GM12878 (cell line): ENCODE results near the gene SOCS4. TPM values are rescaled to one million over a fixed set of nuclear protein-coding genes. Genes with fewer than 3 reads are reported as not detected.
A peak's percentile ranks its signal among the peaks of the same experiment; 100 is the strongest.

ENCODE experiments used
- ATAC-seq: fragments of 200-7000 bp; cut with Tn5 transposase; 3 replicates; pipeline ENCODE4 v1.9.1; 2020; ENCODE audit warnings: mild to moderate bottlenecking, moderate library complexity
- BruUV-seq: library from RNA; stranded (reverse); fragments of 400-500 nt; replicated peaks from 2 replicates; lab custom pipeline; 2021; lab: Mats Ljungman, UMichigan
- CTCF ChIA-PET: fragments of 300-600 bp; sonication (Branson Sonifier 250); formaldehyde crosslinking; extraction: SDS; loops from one replicate; lab custom pipeline; 2021; ENCODE audit warnings: inconsistent platforms; lab: Yijun Ruan, JAX
- POLR2A ChIA-PET: fragments of 350-600 bp; formaldehyde crosslinking; extraction: SDS; loops from one replicate; lab custom pipeline; 2021; ENCODE audit warnings: inconsistent platforms; lab: Charles Lee
- RAD21 ChIA-PET: fragments of 300-600 bp; sonication (Branson Sonifier 250); formaldehyde crosslinking; loops from one replicate; lab custom pipeline; 2023; ENCODE audit warnings: antibody characterized with exemption; ENCODE audit not compliant: unreplicated experiment; lab: Charles Lee
- SMC1A ChIA-PET: fragments of 300-600 bp; sonication (Branson Sonifier 250); formaldehyde crosslinking; loops from one replicate; lab custom pipeline; 2023; ENCODE audit not compliant: unreplicated experiment, uncharacterized antibody; lab: Charles Lee
- DNase-seq: peaks from one replicate; pipeline ENCODE4 v3.0.0-alpha.2; 2011; ENCODE audit warnings: low read depth, low spot score
- FAIRE-seq: peaks from 3 replicates; lab custom pipeline; 2011; peaks lifted over from hg19 to GRCh38; lab: Jason Lieb, UNC
- H2AFZ ChIP-seq: 2 replicates; pipeline ENCODE4 v1.6.0; 2011; ENCODE audit warnings: low read depth, low read length, control low read depth; ENCODE audit not compliant: control insufficient read depth
- H3K27ac ChIP-seq: 2 replicates; pipeline ENCODE4 v1.5.1; 2011; ENCODE audit warnings: control low read depth; ENCODE audit not compliant: control insufficient read depth, insufficient read depth
- H3K27me3 ChIP-seq, 2 experiments: replicated peaks in 1 of 2; 2 replicates each; pipeline versions ENCODE4 v1.6.0 to v1.6.1; 2011; ENCODE audit warnings: low read length in 1 of 2; ENCODE audit not compliant: control insufficient read depth in 2 of 2, insufficient read depth in 2 of 2
- H3K36me3 ChIP-seq, 2 experiments: 2 replicates each; pipeline ENCODE4 v1.5.1; 2011; ENCODE audit warnings: low read length in 1 of 2; ENCODE audit not compliant: control insufficient read depth in 2 of 2, insufficient read depth in 2 of 2
- H3K4me1 ChIP-seq: 2 replicates; pipeline ENCODE4 v1.6.1; 2011; ENCODE audit warnings: mild to moderate bottlenecking, low read length, moderate library complexity, mixed read lengths; ENCODE audit not compliant: control insufficient read depth, insufficient read depth
- H3K4me2 ChIP-seq: 2 replicates; pipeline ENCODE4 v1.6.0; 2011; ENCODE audit warnings: control low read depth; ENCODE audit not compliant: control insufficient read depth, insufficient read depth
- H3K4me3 ChIP-seq: fragments of 200-600 bp; sonication (generic); 2 replicates; pipeline ENCODE4 v1.5.1; 2016
- H3K79me2 ChIP-seq: 2 replicates; pipeline ENCODE4 v1.6.0; 2011; ENCODE audit warnings: low read length; ENCODE audit not compliant: control insufficient read depth, insufficient read depth
- H3K9ac ChIP-seq: 2 replicates; pipeline ENCODE4 v1.8.0; 2011; ENCODE audit warnings: low read length, control low read depth, mixed read lengths; ENCODE audit not compliant: control insufficient read depth, insufficient read depth
- H3K9me3 ChIP-seq: replicated peaks from 3 replicates; pipeline ENCODE4 v1.5.1; 2011; ENCODE audit warnings: mild to moderate bottlenecking, low read length; ENCODE audit not compliant: control insufficient read depth, insufficient read depth
- H4K20me1 ChIP-seq: 2 replicates; pipeline ENCODE4 v1.6.0; 2011; ENCODE audit not compliant: control insufficient read depth, insufficient read depth
- ATF7 ChIP-seq: fragments of 450-650 bp; IDR thresholded peaks from 2 replicates; pipeline ENCODE4 v1.6.1; 2016; ENCODE audit warnings: low read depth, mild to moderate bottlenecking
- BRCA1 ChIP-seq: IDR thresholded peaks from 2 replicates; pipeline ENCODE4 v1.6.1; 2011; ENCODE audit warnings: low read depth, low read length, improper control_type of control experiment
- CHD1 ChIP-seq: IDR thresholded peaks from 2 replicates; pipeline ENCODE4 v1.6.1; 2012; ENCODE audit warnings: low read depth, low read length, improper control_type of control experiment
- CHD4 ChIP-seq: fragments of 200-600 bp; sonication (generic); IDR thresholded peaks from 2 replicates; pipeline ENCODE4 v1.6.1; 2016; ENCODE audit warnings: mild to moderate bottlenecking
- CREM ChIP-seq: IDR thresholded peaks from 2 replicates; pipeline ENCODE4 v1.6.1; 2014; ENCODE audit warnings: antibody characterized with exemption, low read depth
- ETV6 ChIP-seq, 2 experiments: fragments of 450-650 bp in 1 of 2; IDR thresholded peaks in 1 of 2; conservative IDR thresholded peaks in 1 of 2; 2 replicates each; pipeline ENCODE4 v1.6.1; 2014; ENCODE audit warnings: antibody characterized with exemption in 1 of 2, borderline replicate concordance in 1 of 2, low read depth in 1 of 2, mild to moderate bottlenecking in 1 of 2, moderate library complexity in 1 of 2
- HDAC6 ChIP-seq: fragments of 200-600 bp; sonication (generic); IDR thresholded peaks from one replicate; pipeline ENCODE4 v1.8.0; 2017; ENCODE audit warnings: antibody characterized with exemption; ENCODE audit not compliant: unreplicated experiment
- MTA3 ChIP-seq: IDR thresholded peaks from 2 replicates; pipeline ENCODE4 v1.6.1; 2012; ENCODE audit warnings: low read length, inconsistent platforms, borderline replicate concordance
- NFYA ChIP-seq: IDR thresholded peaks from 2 replicates; pipeline ENCODE4 v1.6.1; 2011; ENCODE audit warnings: low read depth, mild to moderate bottlenecking, low read length, improper control_type of control experiment, borderline replicate concordance
- SPI1 ChIP-seq: IDR thresholded peaks from 2 replicates; pipeline ENCODE4 v1.6.1; 2011; ENCODE audit warnings: low read depth, mild to moderate bottlenecking, low read length, moderate library complexity, borderline replicate concordance; ENCODE audit not compliant: insufficient read depth
- TCF3 ChIP-seq: IDR thresholded peaks from 2 replicates; pipeline ENCODE4 v1.6.1; 2012; ENCODE audit warnings: low read depth, mild to moderate bottlenecking, low read length, borderline replicate concordance; ENCODE audit not compliant: insufficient read depth
- ZNF384 ChIP-seq: IDR thresholded peaks from 2 replicates; pipeline ENCODE4 v1.6.1; 2012; ENCODE audit warnings: low read depth, mild to moderate bottlenecking, low read length, improper control_type of control experiment, borderline replicate concordance
- ZZZ3 ChIP-seq: IDR thresholded peaks from 2 replicates; pipeline ENCODE4 v1.6.1; 2011; ENCODE audit warnings: low read depth; ENCODE audit not compliant: control insufficient read depth, insufficient read length
- in situ Hi-C: fragments of 300-500 bp; cut with MboI; formaldehyde crosslinking; loops from 9 replicates; pipeline ENCODE4 v1.14.3; 2018; ENCODE audit warnings: mixed read lengths
- intact Hi-C: fragments of 100-400 bp; cut with micrococcal nuclease; formaldehyde crosslinking; loops from one replicate; pipeline ENCODE4 v1.14.2; 2022; ENCODE audit not compliant: unreplicated experiment
- polyA plus RNA-seq, 11 experiments: library from polyadenylated mRNA; depleted of rRNA in 4 of 11; unstranded in 6 of 11; stranded (reverse) in 5 of 11; fragments of >200 nt; fragmentation: Nextera tagmentation in 4 of 11; fragmentation: Illumina TruSeq in 1 of 11; extraction: Ambion mirVana in 4 of 11; extraction: Trizol in 1 of 11; gene quantifications; 1 replicate in 1 of 11; 2 replicates in 10 of 11; pipeline versions ENCODE4 v1.2.1 to v1.2.3, GENCODE V29; 2011 to 2016; ENCODE audit warnings: inconsistent platforms in 2 of 11, missing spikeins in 2 of 11, low read depth in 1 of 11
- total RNA-seq, 4 experiments: library from RNA; depleted of rRNA in 3 of 4; stranded (reverse); fragments of >200 nt in 3 of 4; fragmentation: Illumina TruSeq in 1 of 4; extraction: Trizol in 1 of 4; gene quantifications; 2 replicates each; pipeline versions ENCODE4 v1.2.1 to v1.2.3, GENCODE V29; 2013 to 2021
- TF ChIP-seq, protein P1 (sequence below): fragments of 450-650 bp; IDR thresholded peaks from 2 replicates; pipeline ENCODE4 v1.6.1; 2017; ENCODE audit warnings: mild to moderate bottlenecking, moderate library complexity
- TF ChIP-seq, protein P2 (sequence below): fragments of 450-650 bp; IDR thresholded peaks from 2 replicates; pipeline ENCODE4 v1.6.1; 2018; ENCODE audit warnings: mild to moderate bottlenecking, low read depth, moderate library complexity; ENCODE audit not compliant: partially characterized antibody
- TF ChIP-seq, protein P3 (sequence below): IDR thresholded peaks from 2 replicates; pipeline ENCODE4 v1.6.1; 2011; ENCODE audit warnings: low read depth, low read length, improper control_type of control experiment, borderline replicate concordance

Gene SOCS4
- total and polyA plus RNA-seq, 10 of the 15 experiments (the other 5 are each of a cell fraction or from before 2014, with no cell fraction given): 5.7 to 31.5 (median 20.8) TPM

DNA sequence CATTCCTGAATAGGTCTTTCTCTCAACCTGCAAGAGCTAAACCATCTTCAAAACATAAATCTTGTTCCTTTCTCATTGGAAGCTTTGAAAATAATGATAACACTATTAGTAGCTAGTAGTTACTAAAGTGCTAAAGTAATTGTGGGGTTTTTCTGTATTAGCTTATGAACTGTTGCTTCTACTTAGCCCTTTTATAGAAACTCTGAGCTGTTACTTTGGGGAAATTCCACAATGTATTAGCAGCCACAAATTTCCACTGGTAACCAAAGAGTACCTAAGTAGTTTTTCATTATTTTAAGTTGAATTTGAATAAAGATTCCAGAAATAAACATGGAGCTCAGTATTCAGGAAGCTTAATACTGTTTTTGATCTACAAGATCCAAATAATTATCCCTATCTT, 18.1 kb downstream of the SOCS4 start:
- Histone ChIP-seq H3K27ac (peak overlapping the region; percentile 19; the same call in 1 of the 2 replicates), H3K27me3 (no peaks in the 10 kb centered on the region), H4K20me1 (no peaks in the 10 kb centered on the region), H3K79me2 (no peaks in the 10 kb centered on the region; the same call in none of the 2 replicates), H3K4me3 (no peak overlapping the region), H3K9me3 (no peaks in the 10 kb centered on the region), H3K4me1 (0 out of 2 replicates have a peak, but pooled peaks cover 4% of the 10 kb centered on the region), H3K36me3 (peaks cover 0 to 4% of the 10 kb centered on the region in 2 experiments), H3K4me2 (peak overlapping the region; percentile 18; the same call in 1 of the 2 replicates), H2AFZ (no peak overlapping the region), H3K9ac (no peak overlapping the region)
- ChIA-PET RAD21 (interaction anchor here (0.8 to 5.2 kb wide), 12 partner anchors 13 to 163 kb away, joined by 3 to 68 read pairs (median 6); partner anchors contain the start of genes SOCS4 and WDHD1), POLR2A (interaction anchor here (0.7 to 3.4 kb wide), 9 partner anchors 11 to 147 kb away, joined by 3 to 12 read pairs (median 7); partner anchors contain the start of genes DLGAP5, GCH1, SOCS4 and WDHD1), SMC1A (interaction anchor here (0.7 to 4.9 kb wide), 16 partner anchors 13 to 164 kb away, joined by 3 to 42 read pairs (median 6); partner anchors contain the start of genes SOCS4 and WDHD1), CTCF (interaction anchor here (0.7 to 4.4 kb wide), 10 partner anchors 8 to 687 kb away, joined by 3 to 44 read pairs (median 5); partner anchors contain the start of genes SOCS4 and WDHD1)
- intact Hi-C loops: no loop called here
- FAIRE-seq (no peak), DNase-seq (no peak), ATAC-seq (peak; percentile 82)
- no TSS peak for BruUV-seq
- in situ Hi-C loops: no loop called here
- TF ChIP-seq HDAC6 (no peak), ATF7 (no peak), ETV6 (conservative IDR thresholded peaks at IDR 0.05 in 1 of 2, IDR thresholded peaks at IDR 0.05 in 1 of 2; ENCODE audit: borderline replicate concordance in 1 of 2, low read depth in 1 of 2) (no peak), SPI1 (no peak), CREM (0 out of 2 replicates have a peak, but pooled peaks have one; percentile 9), TCF3 (no peak), MTA3 (no peak), CHD4 (no peak), BRCA1 (no peak), ZZZ3 (no peak), ZNF384 (no peak), CHD1 (no peak), NFYA (no peak)
- TF ChIP-seq, protein P1, sequence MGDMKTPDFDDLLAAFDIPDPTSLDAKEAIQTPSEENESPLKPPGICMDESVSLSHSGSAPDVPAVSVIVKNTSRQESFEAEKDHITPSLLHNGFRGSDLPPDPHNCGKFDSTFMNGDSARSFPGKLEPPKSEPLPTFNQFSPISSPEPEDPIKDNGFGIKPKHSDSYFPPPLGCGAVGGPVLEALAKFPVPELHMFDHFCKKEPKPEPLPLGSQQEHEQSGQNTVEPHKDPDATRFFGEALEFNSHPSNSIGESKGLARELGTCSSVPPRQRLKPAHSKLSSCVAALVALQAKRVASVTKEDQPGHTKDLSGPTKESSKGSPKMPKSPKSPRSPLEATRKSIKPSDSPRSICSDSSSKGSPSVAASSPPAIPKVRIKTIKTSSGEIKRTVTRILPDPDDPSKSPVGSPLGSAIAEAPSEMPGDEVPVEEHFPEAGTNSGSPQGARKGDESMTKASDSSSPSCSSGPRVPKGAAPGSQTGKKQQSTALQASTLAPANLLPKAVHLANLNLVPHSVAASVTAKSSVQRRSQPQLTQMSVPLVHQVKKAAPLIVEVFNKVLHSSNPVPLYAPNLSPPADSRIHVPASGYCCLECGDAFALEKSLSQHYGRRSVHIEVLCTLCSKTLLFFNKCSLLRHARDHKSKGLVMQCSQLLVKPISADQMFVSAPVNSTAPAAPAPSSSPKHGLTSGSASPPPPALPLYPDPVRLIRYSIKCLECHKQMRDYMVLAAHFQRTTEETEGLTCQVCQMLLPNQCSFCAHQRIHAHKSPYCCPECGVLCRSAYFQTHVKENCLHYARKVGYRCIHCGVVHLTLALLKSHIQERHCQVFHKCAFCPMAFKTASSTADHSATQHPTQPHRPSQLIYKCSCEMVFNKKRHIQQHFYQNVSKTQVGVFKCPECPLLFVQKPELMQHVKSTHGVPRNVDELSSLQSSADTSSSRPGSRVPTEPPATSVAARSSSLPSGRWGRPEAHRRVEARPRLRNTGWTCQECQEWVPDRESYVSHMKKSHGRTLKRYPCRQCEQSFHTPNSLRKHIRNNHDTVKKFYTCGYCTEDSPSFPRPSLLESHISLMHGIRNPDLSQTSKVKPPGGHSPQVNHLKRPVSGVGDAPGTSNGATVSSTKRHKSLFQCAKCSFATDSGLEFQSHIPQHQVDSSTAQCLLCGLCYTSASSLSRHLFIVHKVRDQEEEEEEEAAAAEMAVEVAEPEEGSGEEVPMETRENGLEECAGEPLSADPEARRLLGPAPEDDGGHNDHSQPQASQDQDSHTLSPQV: no peak
- TF ChIP-seq, protein P2, sequence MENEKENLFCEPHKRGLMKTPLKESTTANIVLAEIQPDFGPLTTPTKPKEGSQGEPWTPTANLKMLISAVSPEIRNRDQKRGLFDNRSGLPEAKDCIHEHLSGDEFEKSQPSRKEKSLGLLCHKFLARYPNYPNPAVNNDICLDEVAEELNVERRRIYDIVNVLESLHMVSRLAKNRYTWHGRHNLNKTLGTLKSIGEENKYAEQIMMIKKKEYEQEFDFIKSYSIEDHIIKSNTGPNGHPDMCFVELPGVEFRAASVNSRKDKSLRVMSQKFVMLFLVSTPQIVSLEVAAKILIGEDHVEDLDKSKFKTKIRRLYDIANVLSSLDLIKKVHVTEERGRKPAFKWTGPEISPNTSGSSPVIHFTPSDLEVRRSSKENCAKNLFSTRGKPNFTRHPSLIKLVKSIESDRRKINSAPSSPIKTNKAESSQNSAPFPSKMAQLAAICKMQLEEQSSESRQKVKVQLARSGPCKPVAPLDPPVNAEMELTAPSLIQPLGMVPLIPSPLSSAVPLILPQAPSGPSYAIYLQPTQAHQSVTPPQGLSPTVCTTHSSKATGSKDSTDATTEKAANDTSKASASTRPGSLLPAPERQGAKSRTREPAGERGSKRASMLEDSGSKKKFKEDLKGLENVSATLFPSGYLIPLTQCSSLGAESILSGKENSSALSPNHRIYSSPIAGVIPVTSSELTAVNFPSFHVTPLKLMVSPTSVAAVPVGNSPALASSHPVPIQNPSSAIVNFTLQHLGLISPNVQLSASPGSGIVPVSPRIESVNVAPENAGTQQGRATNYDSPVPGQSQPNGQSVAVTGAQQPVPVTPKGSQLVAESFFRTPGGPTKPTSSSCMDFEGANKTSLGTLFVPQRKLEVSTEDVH: no peak
- TF ChIP-seq, protein P3, sequence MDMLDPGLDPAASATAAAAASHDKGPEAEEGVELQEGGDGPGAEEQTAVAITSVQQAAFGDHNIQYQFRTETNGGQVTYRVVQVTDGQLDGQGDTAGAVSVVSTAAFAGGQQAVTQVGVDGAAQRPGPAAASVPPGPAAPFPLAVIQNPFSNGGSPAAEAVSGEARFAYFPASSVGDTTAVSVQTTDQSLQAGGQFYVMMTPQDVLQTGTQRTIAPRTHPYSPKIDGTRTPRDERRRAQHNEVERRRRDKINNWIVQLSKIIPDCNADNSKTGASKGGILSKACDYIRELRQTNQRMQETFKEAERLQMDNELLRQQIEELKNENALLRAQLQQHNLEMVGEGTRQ: no peak
